Activated T-cell treated with anti-CD3 and anti-CD28 coated beads, Interleukin-2, amount 50 U/mL, for 24 hours (primary cell): Measurements from ENCODE around the gene PPIF.
"Not testable (repeated sequence)": the region's sequence is repeated elsewhere in the genome, so short reads cannot be mapped to it uniquely, and the experiment has no call there.

Experiments used
- DNase-seq: peaks from one replicate; pipeline ENCODE4 v3.0.0-alpha.2; 2020
- H3K27ac Mint-ChIP-seq: 2 replicates; pipeline ENCODE4 v1.8.0; 2020; ENCODE audit warnings: mild to moderate bottlenecking, mixed read lengths
- H3K27me3 Mint-ChIP-seq: 2 replicates; pipeline ENCODE4 v1.8.0; 2020; ENCODE audit warnings: mixed read lengths
- H3K36me3 Mint-ChIP-seq: 2 replicates; pipeline ENCODE4 v1.8.0; 2020; ENCODE audit warnings: low read depth, mixed read lengths
- H3K4me1 Mint-ChIP-seq: 2 replicates; pipeline ENCODE4 v1.8.0; 2020; ENCODE audit warnings: low read depth, mixed read lengths
- H3K4me3 Mint-ChIP-seq: 2 replicates; pipeline ENCODE4 v1.8.0; 2020; ENCODE audit warnings: mild to moderate bottlenecking, moderate library complexity, mixed read lengths
- H3K9me3 Mint-ChIP-seq: 2 replicates; pipeline ENCODE4 v1.8.0; 2020; ENCODE audit warnings: mixed read lengths

The PPIF gene

GRCh38 chr10:79332610-79333315, 14.5 kb upstream of the PPIF start:
- H3K9me3 Mint-ChIP-seq, DNase-seq, H3K4me3 Mint-ChIP-seq, H3K27me3 Mint-ChIP-seq, H3K36me3 Mint-ChIP-seq: not testable (repeated sequence)
- Mint-ChIP-seq H3K27ac (peak overlapping the region; percentile 87), H3K4me1 (peaks cover 52% of the 10 kb centered on the region)

- Mint-ChIP-seq H3K4me3 (no peak overlapping the region), H3K4me1 (peaks cover 51% of the 10 kb centered on the region), H3K27me3 (no peaks in the 10 kb centered on the region), H3K9me3 (peaks cover 4% of the 10 kb centered on the region), H3K36me3 (peaks cover 3% of the 10 kb centered on the region), H3K27ac (peak overlapping the region; percentile 87)
- no peak for DNase-seq
These were observed 13.8 kb upstream of the PPIF start for GRCh38 chr10:79333513-79333912.

- H3K27ac Mint-ChIP-seq, result no peak overlapping the region
- H3K27me3 Mint-ChIP-seq, result no peaks in the 10 kb centered on the region
- peaks cover 4% of the 10 kb centered on the region for H3K9me3 Mint-ChIP-seq
- H3K36me3 Mint-ChIP-seq, result peaks cover 3% of the 10 kb centered on the region
- H3K4me3 Mint-ChIP-seq, result no peak overlapping the region
- DNase-seq, result no peak
- H3K4me1 Mint-ChIP-seq, result peaks cover 45% of the 10 kb centered on the region
These were observed 12.7 kb upstream of the PPIF start for GRCh38 chr10:79334573-79334972.

- Mint-ChIP-seq H3K36me3 (peaks cover 3% of the 10 kb centered on the region), H3K27me3 (no peaks in the 10 kb centered on the region), H3K9me3 (peaks cover 4% of the 10 kb centered on the region), H3K4me1 (peaks cover 41% of the 10 kb centered on the region), H3K27ac (peak overlapping the region; percentile 27), H3K4me3 (no peak overlapping the region)
- DNase-seq, result no peak
These were observed 12.2 kb upstream of the PPIF start for GRCh38 chr10:79335094-79335469.

GRCh38 chr10:79335470-79336235, 11.6 kb upstream of the PPIF start:
- Mint-ChIP-seq H3K27me3 (no peaks in the 10 kb centered on the region), H3K9me3 (peaks cover 4% of the 10 kb centered on the region), H3K27ac (peak overlapping the region; percentile 27), H3K4me3 (no peak overlapping the region), H3K4me1 (peaks cover 39% of the 10 kb centered on the region), H3K36me3 (peaks cover 3% of the 10 kb centered on the region)
- no peak for DNase-seq

- H3K36me3 Mint-ChIP-seq, result peaks cover 3% of the 10 kb centered on the region
- H3K4me3 Mint-ChIP-seq, result no peak overlapping the region
- H3K27me3 Mint-ChIP-seq, result no peaks in the 10 kb centered on the region
- H3K4me1 Mint-ChIP-seq, result peaks cover 33% of the 10 kb centered on the region
- H3K9me3 Mint-ChIP-seq, result peaks cover 4% of the 10 kb centered on the region
- DNase-seq, result no peak
- H3K27ac Mint-ChIP-seq, result no peak overlapping the region
These were observed 11.0 kb upstream of the PPIF start for GRCh38 chr10:79336276-79336675.

- Mint-ChIP-seq H3K9me3 (peaks cover 4% of the 10 kb centered on the region), H3K27me3 (no peaks in the 10 kb centered on the region), H3K36me3 (peaks cover 3% of the 10 kb centered on the region), H3K4me3 (no peak overlapping the region), H3K27ac (no peak overlapping the region), H3K4me1 (peaks cover 28% of the 10 kb centered on the region)
- no peak for DNase-seq
These were observed 10.5 kb upstream of the PPIF start for GRCh38 chr10:79336739-79337138.

GRCh38 chr10:79337783-79338469, 9.3 kb upstream of the PPIF start:
- H3K4me1 Mint-ChIP-seq, result peaks cover 22% of the 10 kb centered on the region
- H3K9me3 Mint-ChIP-seq, H3K4me3 Mint-ChIP-seq, DNase-seq, H3K27me3 Mint-ChIP-seq, H3K27ac Mint-ChIP-seq, H3K36me3 Mint-ChIP-seq: not testable (repeated sequence)

- Mint-ChIP-seq H3K36me3 (no peaks in the 10 kb centered on the region), H3K9me3 (no peaks in the 10 kb centered on the region), H3K27me3 (no peaks in the 10 kb centered on the region), H3K4me3 (no peak overlapping the region), H3K27ac (no peak overlapping the region), H3K4me1 (peaks cover 11% of the 10 kb centered on the region)
- DNase-seq, result peak; percentile 20
These were observed 8.0 kb upstream of the PPIF start for GRCh38 chr10:79339266-79339665.

- Mint-ChIP-seq H3K27me3 (no peaks in the 10 kb centered on the region), H3K27ac (no peak overlapping the region), H3K9me3 (no peaks in the 10 kb centered on the region), H3K36me3 (no peaks in the 10 kb centered on the region), H3K4me1 (no peaks in the 10 kb centered on the region), H3K4me3 (no peak overlapping the region)
- peak; percentile 20 for DNase-seq
These were observed 6.5 kb upstream of the PPIF start for GRCh38 chr10:79340646-79341244.

GRCh38 chr10:79342295-79342761, 4.9 kb upstream of the PPIF start:
- Mint-ChIP-seq H3K36me3 (no peaks in the 10 kb centered on the region), H3K9me3 (no peaks in the 10 kb centered on the region), H3K27ac (no peak overlapping the region), H3K27me3 (no peaks in the 10 kb centered on the region), H3K4me1 (peaks cover 3% of the 10 kb centered on the region), H3K4me3 (no peak overlapping the region)
- DNase-seq, result no peak

GRCh38 chr10:79342811-79343561, 4.3 kb upstream of the PPIF start:
- peaks cover 3% of the 10 kb centered on the region for H3K36me3 Mint-ChIP-seq
- DNase-seq, result peak; percentile 20

GRCh38 chr10:79344502-79345195, 2.6 kb upstream of the PPIF start:
- no peak overlapping the region for H3K27ac Mint-ChIP-seq
- no peak for DNase-seq
- H3K9me3 Mint-ChIP-seq, result no peaks in the 10 kb centered on the region
- H3K4me3 Mint-ChIP-seq, result no peak overlapping the region
- peaks cover 20% of the 10 kb centered on the region for H3K36me3 Mint-ChIP-seq
- H3K27me3 Mint-ChIP-seq, result no peaks in the 10 kb centered on the region
- peaks cover 16% of the 10 kb centered on the region for H3K4me1 Mint-ChIP-seq

More at GRCh38 chr10:79342811-79343561, 4.3 kb upstream of the PPIF start:
- Mint-ChIP-seq H3K4me3 (no peak overlapping the region), H3K4me1 (peaks cover 3% of the 10 kb centered on the region), H3K27me3 (no peaks in the 10 kb centered on the region), H3K9me3 (no peaks in the 10 kb centered on the region), H3K27ac (no peak overlapping the region)
